NCI-H2107 treated with DMSO at 0.1 percent for 48 hours (cell line): Measurements from ENCODE around the gene ADRM1.

ENCODE experiments used
- DNase-seq: peaks from one replicate; lab custom pipeline; 2025; ENCODE audit not compliant: unreplicated experiment; lab: John Stamatoyannopoulos, UW

Gene ADRM1

GRCh38 chr20:62353289-62354030, 50.7 kb downstream of the ADRM1 start:
- DNase-seq = no peak

GRCh38 chr20:62354031-62354808, 51.4 kb downstream of the ADRM1 start:
- no peak for DNase-seq

GRCh38 chr20:62354811-62355341, 52.1 kb downstream of the ADRM1 start:
- DNase-seq = peak; percentile 19

- no peak for DNase-seq
Measured at GRCh38 chr20:62355516-62355877, 52.7 kb downstream of the ADRM1 start.

GRCh38 chr20:62355878-62356588, 53.2 kb downstream of the ADRM1 start:
- peak; percentile 27 for DNase-seq

- DNase-seq = no peak
Measured at GRCh38 chr20:62356589-62357186, 53.9 kb downstream of the ADRM1 start.

- DNase-seq = no peak
Measured at GRCh38 chr20:62357187-62357667, 54.4 kb downstream of the ADRM1 start.

- DNase-seq = no peak
Measured at GRCh38 chr20:62357681-62358080, 54.9 kb downstream of the ADRM1 start.
